22Rv1 (cell line): ENCODE measurements around the gene HOXD12.

Experiments
- CTCF ChIP-seq: fragments of 450-650 bp; IDR thresholded peaks from 2 replicates; pipeline ENCODE4 v1.5.1; 2017; ENCODE audit warnings: mild to moderate bottlenecking
- ZFX ChIP-seq: fragments of 450-650 bp; IDR thresholded peaks from 2 replicates; pipeline ENCODE4 v1.6.1; 2017; ENCODE audit warnings: antibody characterized with exemption, borderline replicate concordance

DNA sequence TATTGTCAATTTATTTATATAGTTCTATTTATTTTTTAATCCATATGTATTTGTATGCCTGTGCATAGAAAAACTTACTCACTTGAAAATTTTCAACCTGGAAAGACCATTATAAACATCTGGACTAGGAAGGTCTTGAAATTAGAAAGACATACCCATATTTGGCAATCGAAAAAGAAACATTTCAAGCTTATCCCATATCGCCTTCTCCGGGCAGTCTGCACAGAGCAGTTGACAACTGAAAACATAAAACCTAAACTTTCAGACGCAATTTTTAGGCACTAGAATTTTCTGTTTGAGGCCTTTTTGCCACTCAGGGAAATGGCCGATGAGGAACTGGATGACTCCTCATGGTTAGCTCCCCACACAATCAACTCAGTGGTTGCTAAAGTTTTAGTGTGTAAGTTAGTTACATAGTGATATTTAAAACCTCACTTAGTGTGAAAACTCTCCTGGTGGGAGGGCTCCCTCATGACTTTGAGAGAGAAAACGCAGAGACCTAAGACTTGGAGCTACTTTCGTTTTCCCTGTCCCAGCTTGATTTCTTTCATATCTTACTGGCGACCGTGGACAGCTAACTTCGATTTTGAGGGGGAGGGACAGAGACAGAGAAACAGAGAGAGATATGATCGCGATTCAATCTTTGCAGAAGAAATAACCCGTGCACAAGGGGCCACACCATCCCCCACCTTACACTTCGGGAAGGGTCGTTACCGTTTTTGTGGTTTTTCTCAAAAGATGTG is 3.2 kb upstream of the HOXD12 start:
- no peak for TF ChIP-seq CTCF
- TF ChIP-seq ZFX, result no peak
